Tibial nerve (tissue), 3 donors: ENCODE results near the gene SLC38A1.

ENCODE experiments used
- CTCF ChIP-seq, 5 experiments: fragments of 200-600 bp in 3 of 5; fragments of 450-650 bp in 2 of 5; sonication (generic) in 3 of 5; IDR thresholded peaks; one replicate each; pipeline ENCODE4 v1.5.1; 2016 to 2019; ENCODE audit warnings: antibody characterized with exemption in 5 of 5, mild to moderate bottlenecking in 3 of 5, moderate library complexity in 2 of 5
- POLR2A ChIP-seq, 2 donors: fragments of 450-650 bp; IDR thresholded peaks; one replicate each; pipeline ENCODE4 v1.6.1; 2017; ENCODE audit warnings: antibody characterized with exemption in 2 of 2, mild to moderate bottlenecking in 2 of 2, moderate library complexity in 2 of 2

- no peak for TF ChIP-seq CTCF (IDR thresholded peaks at IDR 0.05)
- TF ChIP-seq POLR2A (IDR thresholded peaks at IDR 0.05) = no peak
These were observed 28.4 kb downstream of the SLC38A1 start for GRCh38 chr12:46240436-46240835.
